Gastroesophageal sphincter (tissue), 3 donors: ENCODE results near the gene FBXO41.

Experiments used
- CTCF ChIP-seq, 4 experiments: fragments of 200-600 bp in 2 of 4; fragments of 450-650 bp in 2 of 4; sonication (generic) in 1 of 4; IDR thresholded peaks; one replicate each; pipeline ENCODE4 v1.5.1; 2017 to 2019; ENCODE audit warnings: antibody characterized with exemption in 4 of 4, mild to moderate bottlenecking in 2 of 4, moderate library complexity in 2 of 4
- EP300 ChIP-seq: sonication (generic); formaldehyde crosslinking; IDR thresholded peaks from one replicate; pipeline ENCODE4 v1.6.1; 2017; ENCODE audit warnings: antibody characterized with exemption, mild to moderate bottlenecking
- POLR2A ChIP-seq, 2 donors: fragments of 450-650 bp; IDR thresholded peaks; one replicate each; pipeline ENCODE4 v1.6.1; 2017; ENCODE audit warnings: antibody characterized with exemption in 2 of 2, mild to moderate bottlenecking in 2 of 2, moderate library complexity in 1 of 2

- TF ChIP-seq CTCF (IDR thresholded peaks at IDR 0.05) (no peak), POLR2A (IDR thresholded peaks at IDR 0.05) (no peak), EP300 (no peak)
Observed at GRCh38 chr2:73282924-73283544, 1.2 kb downstream of the FBXO41 start.
